Common myeloid progenitor, CD34-positive (primary cell): ENCODE data around the gene ATCAY.

ENCODE experiments used
- CTCF ChIA-PET: fragments of 350-600 bp; sonication (Branson Sonifier 250); formaldehyde crosslinking; loops from one replicate; lab custom pipeline; 2021; ENCODE audit warnings: antibody characterized with exemption; lab: Charles Lee
- POLR2A ChIA-PET: fragments of 350-600 bp; sonication (Branson Sonifier 250); formaldehyde crosslinking; loops from one replicate; lab custom pipeline; 2021; ENCODE audit warnings: antibody characterized with exemption; lab: Charles Lee
- DNase-seq, 3 donors: peaks; one replicate each; pipeline versions ENCODE4 v3.0.0 to v3.0.0-alpha.2; 2013
- H3K27ac ChIP-seq, 2 experiments: 1 replicate in 1 of 2; 2 replicates in 1 of 2; pipeline ENCODE4 v1.7.0; 2013; ENCODE audit warnings: inconsistent platforms in 2 of 2, low read length in 2 of 2, mild to moderate bottlenecking in 2 of 2, low read depth in 1 of 2, moderate library complexity in 1 of 2; ENCODE audit not compliant: severe bottlenecking in 2 of 2, insufficient read depth in 1 of 2, poor library complexity in 1 of 2
- H3K27me3 ChIP-seq, 5 experiments: replicated peaks in 2 of 5; 1 replicate in 3 of 5; 2 replicates in 2 of 5; pipeline versions ENCODE4 v1.6.1 to v1.7.0; 2013; ENCODE audit warnings: low read length in 4 of 5, mild to moderate bottlenecking in 2 of 5, moderate library complexity in 2 of 5, inconsistent platforms in 1 of 5; ENCODE audit not compliant: insufficient read depth in 5 of 5, control insufficient read depth in 4 of 5
- H3K36me3 ChIP-seq, 4 experiments: 1 replicate in 2 of 4; 2 replicates in 2 of 4; pipeline versions ENCODE4 v1.6.1 to v1.7.0; 2013; ENCODE audit warnings: low read length in 3 of 4, control low read depth in 1 of 4, mild to moderate bottlenecking in 1 of 4; ENCODE audit not compliant: control insufficient read depth in 4 of 4, insufficient read depth in 4 of 4
- H3K4me1 ChIP-seq, 4 experiments: 1 replicate in 3 of 4; 2 replicates in 1 of 4; pipeline versions ENCODE4 v1.6.1 to v1.7.1; 2013; ENCODE audit warnings: low read length in 3 of 4, mild to moderate bottlenecking in 3 of 4, control low read depth in 1 of 4, inconsistent platforms in 1 of 4, moderate library complexity in 1 of 4; ENCODE audit not compliant: control insufficient read depth in 4 of 4, insufficient read depth in 4 of 4; ENCODE audit errors: control extremely low read depth in 1 of 4
- H3K4me3 ChIP-seq, 7 experiments: 1 replicate in 4 of 7; 2 replicates in 3 of 7; pipeline versions ENCODE4 v1.5.1 to v1.7.0; 2013; ENCODE audit warnings: mild to moderate bottlenecking in 7 of 7, low read length in 6 of 7, moderate library complexity in 6 of 7, inconsistent platforms in 2 of 7, low read depth in 2 of 7, control low read depth in 1 of 7; ENCODE audit not compliant: insufficient read depth in 4 of 7, control insufficient read depth in 1 of 7; ENCODE audit errors: extremely low read depth in 1 of 7
- H3K9me3 ChIP-seq, 5 experiments: 1 replicate in 4 of 5; 2 replicates in 1 of 5; pipeline versions ENCODE4 v1.6.1 to v1.7.1; 2013; ENCODE audit warnings: low read length in 4 of 5, mild to moderate bottlenecking in 2 of 5, inconsistent platforms in 1 of 5, low read depth in 1 of 5, moderate library complexity in 1 of 5; ENCODE audit not compliant: control insufficient read depth in 4 of 5, insufficient read depth in 2 of 5; ENCODE audit errors: control extremely low read depth in 1 of 5
- WGBS: methylation state at CpG from one replicate; pipeline ENCODE4 v1.1.5; 2013; ENCODE audit not compliant: insufficient coverage; 5-methylcytosine and 5-hydroxymethylcytosine counted together

ATCAY gene

DNA sequence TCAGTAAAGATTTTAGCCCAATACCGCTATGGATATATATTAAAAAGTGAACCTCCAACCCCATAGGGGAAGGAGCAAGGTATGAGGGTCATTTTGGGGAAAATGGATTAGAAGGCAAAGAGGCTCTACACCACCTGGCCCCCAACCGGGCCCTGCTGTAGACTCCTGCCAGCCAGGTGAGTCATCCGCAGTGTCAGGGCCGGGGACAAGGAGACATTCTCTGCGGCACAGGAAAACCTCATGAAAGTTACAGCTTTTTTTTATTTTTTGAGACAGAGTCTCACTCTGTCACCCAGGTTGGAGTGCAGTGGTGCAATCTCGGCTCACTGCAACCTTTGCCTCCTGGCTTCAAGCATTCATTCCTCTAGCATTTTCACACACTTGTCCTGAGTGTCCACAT lies 43.6 kb upstream of the ATCAY start:
- no peaks in the 10 kb centered on the region for H3K36me3 ChIP-seq
- H3K27me3 ChIP-seq = peaks cover 0 to 10% (median 0%) of the 10 kb centered on the region in 5 experiments
- CTCF ChIA-PET = no interaction called here
- POLR2A ChIA-PET = no interaction called here
- DNase-seq = no peak
- whole genome bisulfite sequencing = 100% methylated on average over 2 of the region's 6 CpGs
- H3K4me3 ChIP-seq = no peak overlapping the region
- H3K27ac ChIP-seq = no peak overlapping the region
- H3K9me3 ChIP-seq = peaks cover 0 to 9% (median 7%) of the 10 kb centered on the region in 5 experiments
- no peaks in the 10 kb centered on the region for H3K4me1 ChIP-seq

DNA sequence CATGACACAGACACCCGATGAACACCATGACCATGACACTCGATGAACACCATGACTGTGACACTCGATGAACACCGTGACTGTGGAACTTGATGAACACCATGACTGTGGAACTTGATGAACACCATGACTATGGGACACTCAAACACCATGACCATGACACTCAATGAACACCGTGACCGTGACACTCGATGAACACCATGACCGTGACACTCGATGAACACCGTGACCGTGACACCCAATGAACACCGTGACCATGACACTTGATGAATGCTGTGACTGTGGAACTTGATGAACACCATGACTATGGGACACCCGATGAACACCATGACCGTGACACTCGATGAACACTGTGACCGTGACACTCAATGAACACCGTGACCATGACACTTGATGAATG lies 43.2 kb upstream of the ATCAY start:
- H3K4me1 ChIP-seq = no peaks in the 10 kb centered on the region
- WGBS = over 99% methylated on average over 17 of the region's 17 CpGs
- H3K9me3 ChIP-seq = peaks cover 0 to 9% (median 7%) of the 10 kb centered on the region in 5 experiments
- no peaks in the 10 kb centered on the region for H3K36me3 ChIP-seq
- ChIA-PET POLR2A (no interaction called here), CTCF (no interaction called here)
- DNase-seq = no peak
- H3K27me3 ChIP-seq = peaks cover 0 to 8% (median 0%) of the 10 kb centered on the region in 5 experiments
- no peak overlapping the region for H3K27ac ChIP-seq
- no peak overlapping the region for H3K4me3 ChIP-seq

DNA sequence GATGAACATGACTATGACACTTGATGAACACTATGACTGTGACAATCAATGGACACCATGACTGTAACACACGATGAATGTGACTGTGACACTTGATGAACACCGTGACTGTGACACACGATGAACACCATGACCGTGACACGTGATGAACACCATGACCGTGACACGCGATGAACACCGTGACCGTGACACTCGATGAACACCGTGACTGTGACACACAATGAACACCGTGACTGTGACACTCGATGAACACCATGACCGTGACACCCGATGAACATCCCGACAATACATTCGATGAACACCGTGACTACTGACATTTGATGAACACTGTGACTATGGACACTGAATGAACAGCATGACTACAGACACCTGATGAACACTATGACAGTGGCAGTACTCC lies 42.6 kb upstream of the ATCAY start:
- no peak for DNase-seq
- Histone ChIP-seq H3K4me1 (peaks cover 0 to 3% (median 0%) of the 10 kb centered on the region in 4 experiments), H3K27ac (no peak overlapping the region), H3K36me3 (no peaks in the 10 kb centered on the region), H3K4me3 (no peak overlapping the region), H3K27me3 (peaks cover 0 to 8% (median 0%) of the 10 kb centered on the region in 5 experiments), H3K9me3 (peaks cover 0 to 9% (median 7%) of the 10 kb centered on the region in 5 experiments)
- WGBS = 98% methylated on average over 19 of the region's 19 CpGs
- POLR2A ChIA-PET = no interaction called here
- CTCF ChIA-PET = interaction anchor here (0.7 kb wide), 1 partner anchor 413 kb away, joined by 3 read pairs; no protein-coding TSS in a partner anchor

DNA sequence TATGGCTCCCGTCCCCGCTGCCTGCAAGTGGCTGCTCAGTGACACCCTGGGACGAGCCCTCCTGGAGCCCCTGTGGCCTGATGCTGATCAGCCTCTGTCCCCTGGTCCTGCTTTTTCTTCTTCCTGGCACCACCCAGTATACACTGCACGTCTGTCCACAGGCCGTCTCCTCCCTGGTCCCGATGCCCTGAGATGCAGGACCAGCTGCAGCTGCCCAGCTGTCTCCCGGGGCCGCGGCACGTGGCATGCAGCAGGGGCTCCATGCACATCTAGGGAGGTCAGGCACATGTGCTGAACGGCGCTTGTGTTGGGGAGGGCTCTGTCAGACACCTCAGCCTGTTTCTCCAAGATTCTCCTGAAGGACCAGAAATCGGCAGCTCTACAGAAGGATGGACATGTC lies 41.8 kb upstream of the ATCAY start:
- 87% methylated on average over 13 of the region's 13 CpGs for WGBS
- Histone ChIP-seq H3K36me3 (no peaks in the 10 kb centered on the region), H3K27me3 (peaks cover 0 to 6% (median 0%) of the 10 kb centered on the region in 5 experiments), H3K27ac (no peak overlapping the region), H3K4me1 (peaks cover 0 to 4% (median 0%) of the 10 kb centered on the region in 4 experiments), H3K9me3 (peaks cover 0 to 9% (median 7%) of the 10 kb centered on the region in 5 experiments), H3K4me3 (no peak overlapping the region)
- ChIA-PET POLR2A (no interaction called here), CTCF (interaction anchor here (0.7 kb wide), 1 partner anchor 412 kb away, joined by 3 read pairs; no protein-coding TSS in a partner anchor)
- DNase-seq = no peak

- H3K27me3 ChIP-seq = no peaks in the 10 kb centered on the region
- POLR2A ChIA-PET = no interaction called here
- no peaks in the 10 kb centered on the region for H3K36me3 ChIP-seq
- H3K4me3 ChIP-seq = no peak overlapping the region
- peaks cover 0 to 9% (median 7%) of the 10 kb centered on the region in 5 experiments for H3K9me3 ChIP-seq
- peaks cover 0 to 4% (median 0%) of the 10 kb centered on the region in 4 experiments for H3K4me1 ChIP-seq
- no peak overlapping the region for H3K27ac ChIP-seq
- CTCF ChIA-PET = no interaction called here
- no peak for DNase-seq
- WGBS = 94% methylated on average over 12 of the region's 13 CpGs
These were observed 40.5 kb upstream of the ATCAY start for GRCh38 chr19:3839941-3840340.

GRCh38 chr19:3840804-3841203 lies 39.7 kb upstream of the ATCAY start:
- H3K27ac ChIP-seq = no peak overlapping the region
- H3K27me3 ChIP-seq = no peaks in the 10 kb centered on the region
- ChIA-PET CTCF (no interaction called here), POLR2A (no interaction called here)
- H3K4me3 ChIP-seq = no peak overlapping the region
- H3K4me1 ChIP-seq = peaks cover 0 to 4% (median 0%) of the 10 kb centered on the region in 4 experiments
- no peaks in the 10 kb centered on the region for H3K36me3 ChIP-seq
- H3K9me3 ChIP-seq = peaks cover 0 to 9% (median 7%) of the 10 kb centered on the region in 5 experiments
- WGBS = 94% methylated on average over 7 of the region's 10 CpGs
- DNase-seq = no peak

DNA sequence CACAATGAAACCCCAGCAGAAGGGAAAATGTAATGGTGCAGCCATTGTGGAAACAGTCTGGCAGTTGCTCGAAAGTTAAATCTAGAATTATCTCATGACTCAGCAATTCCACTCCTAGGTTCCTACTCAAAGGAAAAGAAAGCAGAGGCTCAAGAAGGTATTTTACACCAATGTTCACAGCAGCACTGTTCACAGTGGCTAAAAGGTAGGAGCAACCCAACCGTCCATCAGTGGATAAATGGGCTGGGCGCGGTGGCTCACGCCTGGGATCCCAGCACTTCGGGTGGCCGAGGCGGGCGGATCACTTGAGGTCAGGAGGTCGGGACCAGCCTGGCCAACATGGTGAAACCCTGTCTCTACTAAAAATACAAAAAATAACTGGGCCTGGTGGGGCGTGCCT lies 37.5 kb upstream of the ATCAY start:
- POLR2A ChIA-PET = no interaction called here
- Histone ChIP-seq H3K9me3 (peaks cover 0 to 1% (median under 1%) of the 10 kb centered on the region in 5 experiments), H3K27ac (no peak overlapping the region), H3K36me3 (no peaks in the 10 kb centered on the region), H3K4me1 (peaks cover 0 to 4% (median 0%) of the 10 kb centered on the region in 4 experiments), H3K27me3 (no peaks in the 10 kb centered on the region), H3K4me3 (no peak overlapping the region)
- WGBS = 100% methylated on average over 2 of the region's 11 CpGs
- DNase-seq = peak in 2 of 3 donors; percentile 24 to 39
- CTCF ChIA-PET = no interaction called here
